Caco-2 (cell line): ENCODE results near the gene UST. TPM values are rescaled to one million over a fixed set of nuclear protein-coding genes. Genes with fewer than 3 reads are reported as not detected.

ENCODE experiments used
- BruUV-seq: library from RNA; stranded (reverse); fragments of 400-500 nt; replicated peaks from 2 replicates; lab custom pipeline; 2021; lab: Mats Ljungman, UMichigan
- CTCF ChIA-PET: fragments of 300-600 bp; sonication (Branson Sonifier 250); formaldehyde crosslinking; loops from one replicate; lab custom pipeline; 2022; ENCODE audit warnings: antibody characterized with exemption; lab: Charles Lee
- POLR2A ChIA-PET: fragments of 300-600 bp; sonication (Branson Sonifier 250); formaldehyde crosslinking; loops from one replicate; lab custom pipeline; 2022; ENCODE audit warnings: antibody characterized with exemption; lab: Charles Lee
- DNase-seq, 2 experiments: peaks; one replicate each; pipeline versions ENCODE4 v3.0.0 to v3.0.0-alpha.2; 2020 to 2022
- H3K27me3 ChIP-seq: replicated peaks from 2 replicates; pipeline ENCODE4 v1.6.0; 2011; ENCODE audit warnings: low read length; ENCODE audit not compliant: control insufficient read depth, insufficient read depth
- H3K36me3 ChIP-seq: 2 replicates; pipeline ENCODE4 v1.5.1; 2011; ENCODE audit warnings: low read length; ENCODE audit not compliant: control insufficient read depth, insufficient read depth
- H3K4me1 ChIP-seq: fragments of 250-450 bp; sonication (Bioruptor Pico); 2 replicates; pipeline ENCODE4 v1.5.1; 2020; ENCODE audit warnings: mild to moderate bottlenecking
- H3K4me3 ChIP-seq: 2 replicates; pipeline ENCODE4 v1.5.1; 2011; ENCODE audit warnings: low read depth, mild to moderate bottlenecking, control low read depth, low read length
- H3K9me3 ChIP-seq: fragments of 250-450 bp; sonication (Bioruptor Pico); 2 replicates; pipeline ENCODE4 v1.5.1; 2020; ENCODE audit warnings: mild to moderate bottlenecking, moderate library complexity
- H3K27ac Mint-ChIP-seq: one replicate; pipeline ENCODE4 v1.8.0; 2022; ENCODE audit warnings: mixed read lengths; ENCODE audit not compliant: unreplicated experiment
- H3K27me3 Mint-ChIP-seq: one replicate; pipeline ENCODE4 v1.8.0; 2022; ENCODE audit warnings: mixed read lengths; ENCODE audit not compliant: insufficient read depth, unreplicated experiment
- H3K36me3 Mint-ChIP-seq: one replicate; pipeline ENCODE4 v1.8.0; 2022; ENCODE audit warnings: mild to moderate bottlenecking, mixed read lengths; ENCODE audit not compliant: insufficient read depth, unreplicated experiment
- H3K4me1 Mint-ChIP-seq: one replicate; pipeline ENCODE4 v1.8.0; 2022; ENCODE audit warnings: low read depth, mixed read lengths; ENCODE audit not compliant: unreplicated experiment
- H3K4me3 Mint-ChIP-seq: one replicate; pipeline ENCODE4 v1.8.0; 2022; ENCODE audit warnings: mild to moderate bottlenecking, moderate library complexity, mixed read lengths; ENCODE audit not compliant: unreplicated experiment
- H3K9me3 Mint-ChIP-seq: one replicate; pipeline ENCODE4 v1.8.0; 2022; ENCODE audit warnings: mixed read lengths; ENCODE audit not compliant: unreplicated experiment
- intact Hi-C: fragments of 100-400 bp; cut with micrococcal nuclease; formaldehyde crosslinking; loops from one replicate; pipeline ENCODE4 v1.10.0; 2022; ENCODE audit not compliant: unreplicated experiment
- total RNA-seq: library from RNA; stranded (reverse); gene quantifications from 2 replicates; pipeline ENCODE4 v1.2.3, GENCODE V29; 2022
- TF ChIP-seq, protein P1 (sequence below), 2 experiments: fragments of 200-600 bp in 1 of 2; IDR thresholded peaks; 1 replicate in 1 of 2; 2 replicates in 1 of 2; pipeline versions ENCODE4 v1.5.1 to v1.8.0; 2011 to 2022; ENCODE audit warnings: antibody characterized with exemption in 1 of 2, control low read depth in 1 of 2, inconsistent platforms in 1 of 2, low read depth in 1 of 2, low read length in 1 of 2, mild to moderate bottlenecking in 1 of 2, moderate library complexity in 1 of 2; ENCODE audit not compliant: insufficient read depth in 1 of 2, severe bottlenecking in 1 of 2, unreplicated experiment in 1 of 2

The UST gene
- total RNA-seq, 1 experiment from 2014 or later, result not detected

DNA sequence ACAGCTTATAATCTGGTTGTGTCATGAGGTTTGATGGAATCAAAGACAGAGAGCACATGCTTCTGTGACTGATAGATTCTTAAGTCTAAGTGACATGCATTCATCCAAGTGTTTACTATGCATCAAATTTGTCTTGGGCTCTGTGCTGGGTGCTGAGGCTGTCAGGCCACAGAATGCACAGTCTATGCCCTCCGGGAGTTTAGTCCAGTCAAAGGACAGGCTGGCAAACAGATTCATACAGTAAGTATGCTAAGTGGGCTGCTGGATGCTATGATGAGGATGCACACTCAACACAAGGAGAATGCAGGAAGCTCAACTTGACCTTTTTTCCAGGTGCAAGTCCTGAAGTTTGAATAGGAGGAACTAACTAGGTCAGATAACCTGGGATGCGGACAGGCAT is 146.7 kb downstream of the UST start:
- Mint-ChIP-seq H3K27me3 (peaks cover 14% of the 10 kb centered on the region), H3K9me3 (no peaks in the 10 kb centered on the region), H3K36me3 (no peaks in the 10 kb centered on the region), H3K4me3 (no peak overlapping the region), H3K27ac (no peak overlapping the region), H3K4me1 (no peaks in the 10 kb centered on the region)
- no peaks in the 10 kb centered on the region for H3K9me3 ChIP-seq
- CTCF ChIA-PET, result no interaction called here
- BruUV-seq, result no TSS peak
- intact Hi-C loops, result no loop called here
- H3K27me3 ChIP-seq, result no peaks in the 10 kb centered on the region; the same call in 1 of the 2 replicates
- POLR2A ChIA-PET, result no interaction called here
- no peak for DNase-seq
- no peaks in the 10 kb centered on the region for H3K36me3 ChIP-seq
- no peaks in the 10 kb centered on the region for H3K4me1 ChIP-seq
- no peak overlapping the region for H3K4me3 ChIP-seq
- TF ChIP-seq, protein P1, sequence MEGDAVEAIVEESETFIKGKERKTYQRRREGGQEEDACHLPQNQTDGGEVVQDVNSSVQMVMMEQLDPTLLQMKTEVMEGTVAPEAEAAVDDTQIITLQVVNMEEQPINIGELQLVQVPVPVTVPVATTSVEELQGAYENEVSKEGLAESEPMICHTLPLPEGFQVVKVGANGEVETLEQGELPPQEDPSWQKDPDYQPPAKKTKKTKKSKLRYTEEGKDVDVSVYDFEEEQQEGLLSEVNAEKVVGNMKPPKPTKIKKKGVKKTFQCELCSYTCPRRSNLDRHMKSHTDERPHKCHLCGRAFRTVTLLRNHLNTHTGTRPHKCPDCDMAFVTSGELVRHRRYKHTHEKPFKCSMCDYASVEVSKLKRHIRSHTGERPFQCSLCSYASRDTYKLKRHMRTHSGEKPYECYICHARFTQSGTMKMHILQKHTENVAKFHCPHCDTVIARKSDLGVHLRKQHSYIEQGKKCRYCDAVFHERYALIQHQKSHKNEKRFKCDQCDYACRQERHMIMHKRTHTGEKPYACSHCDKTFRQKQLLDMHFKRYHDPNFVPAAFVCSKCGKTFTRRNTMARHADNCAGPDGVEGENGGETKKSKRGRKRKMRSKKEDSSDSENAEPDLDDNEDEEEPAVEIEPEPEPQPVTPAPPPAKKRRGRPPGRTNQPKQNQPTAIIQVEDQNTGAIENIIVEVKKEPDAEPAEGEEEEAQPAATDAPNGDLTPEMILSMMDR (IDR thresholded peaks at IDR 0.05; ENCODE audit: insufficient read depth in 1 of 2, low read depth in 1 of 2, low read length in 1 of 2, severe bottlenecking in 1 of 2, unreplicated experiment in 1 of 2), result no peak

DNA sequence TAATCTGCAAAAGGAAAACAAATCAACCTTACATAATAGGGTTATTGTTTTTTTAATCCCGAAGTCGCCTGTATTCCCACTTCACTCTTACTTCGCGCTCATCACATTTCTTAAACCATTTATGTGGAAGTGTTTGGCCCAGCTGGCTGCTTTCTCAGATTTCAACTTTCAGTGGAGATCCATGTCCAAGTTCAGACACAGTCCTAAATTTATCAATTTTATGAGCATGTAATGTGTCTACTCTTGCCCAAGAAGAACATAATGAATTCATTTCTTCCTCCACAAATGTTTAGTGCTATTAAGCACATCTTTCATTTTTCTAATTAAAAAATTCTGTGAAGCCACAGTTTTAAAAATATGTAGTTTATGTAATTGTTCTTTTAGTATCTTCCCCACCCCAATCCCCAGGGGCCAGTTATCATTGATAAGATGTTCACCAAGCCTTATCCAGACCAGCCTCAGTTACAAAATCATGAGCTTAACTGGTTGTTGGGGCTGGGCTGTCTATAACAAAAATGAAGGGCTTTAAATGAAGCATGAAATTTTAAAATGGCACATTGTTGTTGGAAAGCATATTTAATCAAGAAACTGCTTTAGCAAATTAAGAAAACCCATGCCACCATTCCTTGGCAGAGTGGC is 151.7 kb downstream of the UST start:
- Mint-ChIP-seq H3K36me3 (no peaks in the 10 kb centered on the region), H3K27ac (no peak overlapping the region), H3K4me3 (no peak overlapping the region), H3K4me1 (no peaks in the 10 kb centered on the region), H3K27me3 (peaks cover 24% of the 10 kb centered on the region), H3K9me3 (peaks cover 6% of the 10 kb centered on the region)
- TF ChIP-seq, protein P1 (IDR thresholded peaks at IDR 0.05; ENCODE audit: insufficient read depth in 1 of 2, low read depth in 1 of 2, low read length in 1 of 2, severe bottlenecking in 1 of 2, unreplicated experiment in 1 of 2), result no peak
- H3K4me3 ChIP-seq, result no peak overlapping the region
- intact Hi-C loops, result no loop called here
- ChIA-PET POLR2A (no interaction called here), CTCF (no interaction called here)
- H3K27me3 ChIP-seq, result no peaks in the 10 kb centered on the region; the same call in 1 of the 2 replicates
- H3K36me3 ChIP-seq, result no peaks in the 10 kb centered on the region
- no peak for DNase-seq
- BruUV-seq, result no TSS peak
- H3K9me3 ChIP-seq, result no peaks in the 10 kb centered on the region
- no peaks in the 10 kb centered on the region for H3K4me1 ChIP-seq

DNA sequence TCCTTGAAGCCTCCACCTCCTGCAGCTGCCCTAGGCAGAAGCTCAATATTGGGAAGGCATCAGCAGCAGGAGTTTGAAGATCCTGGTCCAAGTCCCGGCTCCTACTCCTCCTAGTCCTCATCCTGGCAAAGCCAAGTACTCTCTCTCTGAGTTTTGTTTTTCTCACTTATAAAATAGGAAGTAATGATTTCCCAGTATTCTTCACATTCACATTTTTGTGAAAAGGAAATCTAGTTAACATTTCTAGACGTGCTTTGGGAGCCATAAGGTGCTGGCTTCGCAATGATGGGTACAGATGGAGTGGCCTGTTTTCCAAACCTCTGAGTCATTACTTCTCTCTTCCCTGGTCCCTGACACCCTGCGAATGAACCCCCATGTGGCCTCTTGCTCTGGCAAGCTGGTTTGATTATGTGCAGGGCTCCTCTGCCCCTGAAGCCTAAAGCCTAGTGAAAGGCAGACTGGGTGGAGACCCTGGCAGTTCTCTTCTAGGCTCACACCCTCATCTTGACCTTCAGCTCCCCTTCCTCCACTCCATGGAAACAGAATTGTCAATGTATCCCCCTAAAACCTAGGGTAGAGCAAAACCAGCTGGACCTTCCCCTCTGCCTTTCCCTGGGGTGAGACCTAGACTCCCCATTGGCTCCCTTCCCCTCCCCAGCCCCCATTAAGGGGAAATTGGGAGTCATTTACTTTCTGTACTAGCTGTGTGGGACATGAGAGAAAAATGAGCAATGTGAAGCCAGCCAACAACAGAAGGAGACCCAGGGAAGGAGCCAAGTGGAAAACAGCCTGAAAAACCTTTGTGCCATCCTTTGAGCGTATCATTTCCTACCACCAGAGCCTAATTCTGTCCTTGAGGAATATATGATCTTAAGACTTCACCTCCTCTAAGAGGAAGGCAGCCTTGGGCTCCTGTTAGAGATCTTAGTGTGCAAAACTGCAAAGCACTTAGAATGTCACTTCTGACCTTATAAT is 158.4 kb downstream of the UST start:
- BruUV-seq, result no TSS peak
- POLR2A ChIA-PET, result no interaction called here

More for the DNA sequence above, 158.4 kb downstream of the UST start:
- no peak overlapping the region for H3K4me3 ChIP-seq
- Mint-ChIP-seq H3K36me3 (no peaks in the 10 kb centered on the region), H3K27ac (no peak overlapping the region), H3K27me3 (peaks cover 25% of the 10 kb centered on the region), H3K4me1 (no peaks in the 10 kb centered on the region), H3K9me3 (peaks cover 6% of the 10 kb centered on the region), H3K4me3 (no peak overlapping the region)
- H3K9me3 ChIP-seq, result no peaks in the 10 kb centered on the region
- intact Hi-C loops, result no loop called here
- no peaks in the 10 kb centered on the region for H3K4me1 ChIP-seq
- TF ChIP-seq, protein P1 (IDR thresholded peaks at IDR 0.05; ENCODE audit: insufficient read depth in 1 of 2, low read depth in 1 of 2, low read length in 1 of 2, severe bottlenecking in 1 of 2, unreplicated experiment in 1 of 2), result no peak
- no peak for DNase-seq
- H3K36me3 ChIP-seq, result no peaks in the 10 kb centered on the region
- CTCF ChIA-PET, result no interaction called here
- no peaks in the 10 kb centered on the region for H3K27me3 ChIP-seq
